Measurements from ENCODE around the gene SAMD11. TPM values are rescaled to one million over a fixed set of nuclear protein-coding genes. Genes with fewer than 3 reads are reported as not detected.
A peak's percentile ranks its signal among the peaks of the same experiment; 100 is the strongest.

Gene SAMD11
- total and polyA plus RNA-seq, 2 of the 13 experiments (the other 11 are each of a cell fraction or from before 2014, with no cell fraction given) = 0.11 TPM; not detected in 1

DNA sequence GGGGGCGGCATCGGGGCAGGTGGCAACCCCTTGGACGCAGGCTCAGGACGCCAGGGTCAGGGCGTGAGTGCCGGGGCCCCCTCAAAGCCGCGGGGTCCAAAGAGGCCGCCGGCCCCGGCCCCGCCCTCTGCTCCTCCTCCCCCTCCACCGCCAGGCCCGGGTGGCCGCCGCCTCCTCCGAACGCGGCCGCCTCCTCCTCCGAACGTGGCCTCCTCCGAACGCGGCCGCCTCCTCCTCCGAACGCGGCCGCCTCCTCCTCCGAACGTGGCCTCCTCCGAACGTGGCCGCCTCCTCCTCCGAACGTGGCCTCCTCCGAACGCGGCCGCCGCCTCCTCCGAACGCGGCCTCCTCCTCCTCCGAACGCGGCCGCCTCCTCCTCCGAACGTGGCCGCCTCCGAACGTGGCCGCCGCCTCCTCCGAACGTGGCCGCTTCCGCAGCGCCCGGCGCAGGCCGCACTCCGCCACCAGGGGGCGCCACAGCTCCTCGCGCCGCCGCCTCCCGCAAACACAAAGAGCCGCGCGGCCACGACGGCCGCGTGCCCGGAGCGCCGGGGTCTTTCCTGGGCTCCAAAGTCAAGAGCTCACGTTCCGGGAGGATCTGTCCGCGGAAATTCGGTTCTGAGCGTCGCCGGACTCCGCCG, 19.3 kb upstream of the SAMD11 start (continued):
- TF ChIP-seq ZMYM4 (CRISPR knock-in tag; IDR thresholded peaks at IDR 0.05) (peak; percentile 41; the same call in 1 of the 2 replicates), PAXIP1 (CRISPR knock-in tag; conservative IDR thresholded peaks at IDR 0.05) (no peak), ZNF274 (CRISPR knock-in tag; IDR thresholded peaks at IDR 0.05) (peak; percentile 67; the same call in 1 of the 2 replicates), ZIK1 (CRISPR knock-in tag; IDR thresholded peaks at IDR 0.05; ENCODE audit: borderline replicate concordance, low read depth) (no peak; the same call in 1 of the 2 replicates), ZBTB26 (CRISPR knock-in tag; IDR thresholded peaks at IDR 0.05; ENCODE audit: borderline replicate concordance) (no peak), BORCS8-MEF2B (CRISPR knock-in tag; IDR thresholded peaks at IDR 0.05) (peak; percentile 83; the same call in 1 of the 2 replicates), PRMT3 (CRISPR knock-in tag; IDR thresholded peaks at IDR 0.05; ENCODE audit: borderline replicate concordance, low read depth) (no peak), ZSCAN29 (CRISPR knock-in tag; conservative IDR thresholded peaks at IDR 0.05) (no peak), MXD4 (CRISPR knock-in tag; IDR thresholded peaks at IDR 0.05) (peak; percentile 78; the same call in 1 of the 2 replicates), PLRG1 (conservative IDR thresholded peaks at IDR 0.05) (no peak), ZNF883 (CRISPR knock-in tag; IDR thresholded peaks at IDR 0.05; ENCODE audit: not compliant biosample characterization) (peak; percentile 58), ETV5 (CRISPR knock-in tag; IDR thresholded peaks at IDR 0.05; ENCODE audit: borderline replicate concordance) (0 out of 2 replicates have a peak, but pooled peaks have one; percentile 39), ZNF720 (CRISPR knock-in tag; IDR thresholded peaks at IDR 0.05) (no peak), FOXJ3 (CRISPR knock-in tag; IDR thresholded peaks at IDR 0.05; ENCODE audit: borderline replicate concordance) (no peak), ZSCAN25 (CRISPR knock-in tag; IDR thresholded peaks at IDR 0.05) (no peak), MAZ (IDR thresholded peaks at IDR 0.05; ENCODE audit: borderline replicate concordance, low read depth, low read length) (no peak), MAZ (CRISPR knock-in tag; IDR thresholded peaks at IDR 0.05; ENCODE audit: low read depth) (peak; percentile 51; the same call in 1 of the 2 replicates), NFYC (CRISPR knock-in tag; IDR thresholded peaks at IDR 0.05) (no peak), ZFX (CRISPR knock-in tag; IDR thresholded peaks at IDR 0.05; ENCODE audit: low read depth) (peak; percentile 68), XBP1 (CRISPR knock-in tag; IDR thresholded peaks at IDR 0.05) (no peak)
- TF ChIP-seq, protein P1, sequence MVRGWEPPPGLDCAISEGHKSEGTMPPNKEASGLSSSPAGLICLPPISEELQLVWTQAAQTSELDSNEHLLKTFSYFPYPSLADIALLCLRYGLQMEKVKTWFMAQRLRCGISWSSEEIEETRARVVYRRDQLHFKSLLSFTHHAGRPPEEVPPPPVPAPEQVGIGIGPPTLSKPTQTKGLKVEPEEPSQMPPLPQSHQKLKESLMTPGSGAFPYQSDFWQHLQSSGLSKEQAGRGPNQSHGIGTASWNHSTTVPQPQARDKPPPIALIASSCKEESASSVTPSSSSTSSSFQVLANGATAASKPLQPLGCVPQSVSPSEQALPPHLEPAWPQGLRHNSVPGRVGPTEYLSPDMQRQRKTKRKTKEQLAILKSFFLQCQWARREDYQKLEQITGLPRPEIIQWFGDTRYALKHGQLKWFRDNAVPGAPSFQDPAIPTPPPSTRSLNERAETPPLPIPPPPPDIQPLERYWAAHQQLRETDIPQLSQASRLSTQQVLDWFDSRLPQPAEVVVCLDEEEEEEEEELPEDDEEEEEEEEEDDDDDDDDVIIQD (CRISPR knock-in tag; IDR thresholded peaks at IDR 0.05; ENCODE audit: low read depth) = no peak
- TF ChIP-seq, protein P2, sequence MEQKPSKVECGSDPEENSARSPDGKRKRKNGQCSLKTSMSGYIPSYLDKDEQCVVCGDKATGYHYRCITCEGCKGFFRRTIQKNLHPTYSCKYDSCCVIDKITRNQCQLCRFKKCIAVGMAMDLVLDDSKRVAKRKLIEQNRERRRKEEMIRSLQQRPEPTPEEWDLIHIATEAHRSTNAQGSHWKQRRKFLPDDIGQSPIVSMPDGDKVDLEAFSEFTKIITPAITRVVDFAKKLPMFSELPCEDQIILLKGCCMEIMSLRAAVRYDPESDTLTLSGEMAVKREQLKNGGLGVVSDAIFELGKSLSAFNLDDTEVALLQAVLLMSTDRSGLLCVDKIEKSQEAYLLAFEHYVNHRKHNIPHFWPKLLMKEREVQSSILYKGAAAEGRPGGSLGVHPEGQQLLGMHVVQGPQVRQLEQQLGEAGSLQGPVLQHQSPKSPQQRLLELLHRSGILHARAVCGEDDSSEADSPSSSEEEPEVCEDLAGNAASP (CRISPR knock-in tag; IDR thresholded peaks at IDR 0.05; ENCODE audit: borderline replicate concordance) = 0 out of 2 replicates have a peak, but pooled peaks have one; percentile 11
- TF ChIP-seq, protein P3, sequence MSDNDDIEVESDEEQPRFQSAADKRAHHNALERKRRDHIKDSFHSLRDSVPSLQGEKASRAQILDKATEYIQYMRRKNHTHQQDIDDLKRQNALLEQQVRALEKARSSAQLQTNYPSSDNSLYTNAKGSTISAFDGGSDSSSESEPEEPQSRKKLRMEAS (IDR thresholded peaks at IDR 0.05) = peak; percentile 91

Data from HepG2 (cell line).